ENCODE results near the gene PI16. TPM values are rescaled to one million over a fixed set of nuclear protein-coding genes. Genes with fewer than 3 reads are reported as not detected.

The PI16 gene
- total and polyA plus RNA-seq, 5 donors: 35.0 to 125 (median 48.4) TPM

DNA sequence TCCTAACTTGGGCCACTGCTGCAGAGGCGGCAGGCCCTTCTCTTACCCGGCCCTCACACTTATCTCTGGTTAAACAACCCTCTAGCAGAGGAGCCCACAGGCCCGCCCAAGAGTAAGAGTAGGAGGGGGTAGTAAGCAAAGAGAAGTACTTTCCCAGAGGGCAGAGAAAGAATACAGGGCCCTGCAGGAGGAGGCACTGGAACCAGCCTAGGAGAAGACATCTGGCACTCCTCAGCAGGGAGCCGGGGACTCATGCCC is 21.4 kb downstream of the PI16 start:
- no peaks in the 10 kb centered on the region for H3K9me3 ChIP-seq (ENCODE audit: control insufficient read depth, low read length)
- peaks cover 19% of the 10 kb centered on the region for H3K4me1 ChIP-seq (ENCODE audit: control insufficient read depth, insufficient read depth, low read length)
- 60% methylated on average over 4 of the region's 4 CpGs for WGBS
- DNase-seq (peak in 1 of 3 donors; percentile 60), ATAC-seq (no peak)
- intact Hi-C loops (cut with DNase I): loop anchor here in 2 of 4 donors (5.0 to 10.0 kb wide), 2 partner anchors 71 to 89 kb away; partner anchors contain the start of gene C6orf89 (in 1 of the 2)
- H3K27ac ChIP-seq (ENCODE audit: low read length): peak overlapping the region; percentile 65
- H3K27me3 ChIP-seq (ENCODE audit: control insufficient read depth, insufficient read depth): no peaks in the 10 kb centered on the region
- H3K4me3 ChIP-seq (ENCODE audit: low read length): no peak overlapping the region

DNA sequence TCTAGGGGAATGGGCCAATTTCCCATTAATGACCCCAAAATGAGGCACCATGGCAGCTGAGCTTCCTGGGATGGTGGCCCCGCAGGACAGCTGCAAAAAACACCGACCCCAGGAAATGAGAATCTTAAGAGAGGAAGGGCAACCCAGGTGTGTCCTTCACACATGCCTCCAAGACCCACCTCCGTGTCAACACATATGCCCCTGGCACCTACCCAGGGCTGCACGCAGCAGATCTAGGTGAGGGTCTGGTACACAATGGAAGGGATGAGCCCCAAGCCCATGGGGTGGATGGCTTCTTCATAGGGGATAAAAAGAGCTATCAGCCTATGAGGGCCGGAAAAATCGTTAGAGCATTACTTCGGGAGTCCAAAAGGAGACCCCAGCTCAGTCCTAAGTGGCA is 22.0 kb downstream of the PI16 start:
- Histone ChIP-seq H3K27ac (ENCODE audit: low read length) (peak overlapping the region; percentile 65), H3K9me3 (ENCODE audit: control insufficient read depth, low read length) (no peaks in the 10 kb centered on the region), H3K27me3 (ENCODE audit: control insufficient read depth, insufficient read depth) (no peaks in the 10 kb centered on the region), H3K4me1 (ENCODE audit: control insufficient read depth, insufficient read depth, low read length) (peaks cover 22% of the 10 kb centered on the region), H3K4me3 (ENCODE audit: low read length) (no peak overlapping the region)
- WGBS: 84% methylated on average over 7 of the region's 7 CpGs
- intact Hi-C loops (cut with DNase I): loop anchor here in 2 of 4 donors (5.0 to 10.0 kb wide), 2 partner anchors 72 to 89 kb away; partner anchors contain the start of gene C6orf89 (in 1 of the 2)
- ATAC-seq: no peak
- DNase-seq: no peak

DNA sequence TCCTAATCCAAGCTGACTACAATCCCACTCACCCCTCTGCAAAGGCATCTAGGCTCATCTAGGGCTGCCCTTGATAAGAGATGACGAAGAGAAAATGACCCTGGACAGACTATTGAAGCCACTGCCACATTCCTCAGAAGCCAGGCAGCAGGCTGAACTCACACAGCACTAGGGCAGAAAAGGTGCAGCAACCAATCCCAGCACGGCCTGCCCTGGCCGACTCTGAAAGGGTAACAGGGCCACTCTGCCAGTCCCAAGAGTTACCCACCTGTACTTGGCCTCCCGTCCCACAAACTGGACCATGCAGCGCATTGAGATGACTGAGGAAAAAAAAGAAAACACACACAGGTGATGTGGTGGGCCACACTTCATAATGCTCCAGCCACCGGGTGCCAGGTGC is 22.4 kb downstream of the PI16 start:
- 80% methylated on average over 6 of the region's 6 CpGs for WGBS
- DNase-seq (no peak), ATAC-seq (no peak)
- intact Hi-C loops (cut with DNase I): loop anchor here in 2 of 4 donors (5.0 to 10.0 kb wide), 2 partner anchors 72 to 90 kb away; partner anchors contain the start of gene C6orf89 (in 1 of the 2)
- Histone ChIP-seq H3K4me3 (ENCODE audit: low read length) (no peak overlapping the region), H3K27me3 (ENCODE audit: control insufficient read depth, insufficient read depth) (no peaks in the 10 kb centered on the region), H3K9me3 (ENCODE audit: control insufficient read depth, low read length) (no peaks in the 10 kb centered on the region), H3K27ac (ENCODE audit: low read length) (no peak overlapping the region), H3K4me1 (ENCODE audit: control insufficient read depth, insufficient read depth, low read length) (peaks cover 22% of the 10 kb centered on the region)

DNA sequence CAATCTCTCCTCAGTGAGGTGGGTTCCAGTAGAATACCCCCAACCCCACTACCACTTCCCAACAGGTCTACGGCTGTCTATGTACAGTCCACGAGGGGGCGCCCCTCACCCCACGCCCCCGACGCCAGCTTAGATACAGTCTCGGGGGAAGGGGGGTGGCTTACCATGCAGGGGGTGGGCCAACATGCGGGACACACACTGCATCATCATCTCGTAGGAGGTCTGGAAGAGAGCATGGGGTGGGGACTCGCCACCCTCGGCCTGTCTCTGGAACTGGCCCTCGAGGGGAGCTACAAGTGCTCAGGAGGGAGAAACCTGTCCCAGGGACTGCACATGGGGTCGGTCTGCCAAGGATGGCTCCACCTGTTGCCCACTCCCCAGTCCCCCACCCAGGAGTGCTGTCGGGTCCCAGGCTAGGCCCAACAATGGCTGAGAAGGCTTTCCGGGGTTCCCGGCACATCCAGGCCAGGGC is 23.0 kb downstream of the PI16 start:
- DNase-seq (peak in 2 of 3 donors; percentile 55 to 65), ATAC-seq (no peak)
- Histone ChIP-seq H3K27me3 (ENCODE audit: control insufficient read depth, insufficient read depth) (no peaks in the 10 kb centered on the region), H3K27ac (ENCODE audit: low read length) (no peak overlapping the region), H3K4me3 (ENCODE audit: low read length) (no peak overlapping the region), H3K9me3 (ENCODE audit: control insufficient read depth, low read length) (no peaks in the 10 kb centered on the region), H3K4me1 (ENCODE audit: control insufficient read depth, insufficient read depth, low read length) (peaks cover 22% of the 10 kb centered on the region)
- intact Hi-C loops (cut with DNase I): loop anchor here in 2 of 4 donors (5.0 to 10.0 kb wide), 2 partner anchors 73 to 90 kb away; partner anchors contain the start of gene C6orf89 (in 1 of the 2)
- 69% methylated on average over 16 of the region's 16 CpGs for WGBS

DNA sequence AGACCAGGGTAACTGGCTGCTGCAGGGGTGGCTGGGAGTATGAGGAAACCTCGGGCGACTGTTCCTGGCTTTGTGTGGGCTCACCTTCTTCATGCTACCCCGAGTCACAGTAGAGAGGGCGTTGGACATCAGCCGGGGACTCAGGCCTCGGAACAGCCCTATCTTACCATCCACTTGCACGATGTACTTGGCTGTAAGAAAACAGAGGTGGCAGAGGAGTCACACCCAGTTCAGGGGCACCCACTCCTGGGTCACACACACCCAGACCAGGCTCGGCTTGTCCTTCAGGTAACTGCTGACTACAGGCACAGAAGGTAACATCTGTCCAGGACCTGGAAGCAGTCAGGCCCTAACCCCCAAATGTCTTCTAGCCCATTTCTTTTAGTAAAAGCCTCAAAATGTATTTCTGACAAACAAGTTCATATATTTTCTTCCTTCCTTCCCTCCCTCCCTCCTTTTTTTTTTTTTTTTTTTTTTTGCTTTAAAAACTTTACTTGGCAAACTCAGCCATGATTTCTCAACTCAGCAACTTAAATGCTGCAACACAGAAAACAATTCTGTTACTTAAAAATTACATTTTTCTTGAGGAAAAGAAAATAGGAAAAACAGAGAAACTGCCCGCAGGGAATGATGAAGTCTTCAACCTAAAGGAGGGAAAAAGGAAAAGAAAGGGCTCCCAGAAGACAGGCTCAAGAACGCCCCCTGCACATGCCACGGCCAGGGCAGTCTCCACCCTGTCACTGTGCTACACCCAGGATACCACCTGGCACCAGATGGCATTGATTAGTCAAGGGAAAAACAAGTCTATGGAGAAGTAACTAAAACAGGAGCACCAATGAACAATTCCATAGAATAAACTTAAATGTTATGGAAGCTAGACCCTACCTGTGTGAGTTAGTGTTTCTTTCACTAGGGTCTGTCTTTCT is 24.1 kb downstream of the PI16 start:
- intact Hi-C loops (cut with DNase I): loop anchor here in 2 of 4 donors (5.0 to 10.0 kb wide), 2 partner anchors 74 to 91 kb away; partner anchors contain the start of gene C6orf89 (in 1 of the 2)
- Histone ChIP-seq H3K4me3 (ENCODE audit: low read length) (no peak overlapping the region), H3K27ac (ENCODE audit: low read length) (peak overlapping the region; percentile 33), H3K9me3 (ENCODE audit: control insufficient read depth, low read length) (no peaks in the 10 kb centered on the region), H3K4me1 (ENCODE audit: control insufficient read depth, insufficient read depth, low read length) (peaks cover 18% of the 10 kb centered on the region), H3K27me3 (ENCODE audit: control insufficient read depth, insufficient read depth) (no peaks in the 10 kb centered on the region)
- DNase-seq (no peak), ATAC-seq (no peak)
- WGBS: 75% methylated on average over 11 of the region's 11 CpGs

DNA sequence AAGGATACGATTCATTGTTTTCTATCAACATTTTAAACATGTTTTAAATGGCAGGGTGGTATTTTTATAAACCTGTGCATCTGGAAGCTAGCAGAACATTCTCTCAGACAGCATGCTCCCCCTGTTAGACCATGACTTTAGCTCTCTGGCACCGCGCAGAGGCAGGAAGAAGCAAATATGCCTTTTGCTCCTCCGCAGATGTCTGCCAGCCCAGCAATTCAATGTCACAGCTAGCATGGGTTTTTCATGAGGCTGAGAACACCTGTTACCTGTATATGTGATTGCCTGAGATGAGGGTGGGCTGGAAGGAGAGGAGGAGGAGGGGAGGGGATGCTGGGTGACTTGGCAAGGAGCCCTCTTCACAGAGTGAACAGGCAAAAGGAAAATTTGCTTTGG is 24.8 kb downstream of the PI16 start:
- Histone ChIP-seq H3K27me3 (ENCODE audit: control insufficient read depth, insufficient read depth) (no peaks in the 10 kb centered on the region), H3K9me3 (ENCODE audit: control insufficient read depth, low read length) (no peaks in the 10 kb centered on the region), H3K27ac (ENCODE audit: low read length) (peak overlapping the region; percentile 33), H3K4me1 (ENCODE audit: control insufficient read depth, insufficient read depth, low read length) (peaks cover 24% of the 10 kb centered on the region), H3K4me3 (ENCODE audit: low read length) (no peak overlapping the region)
- intact Hi-C loops (cut with DNase I): loop anchor here in 2 of 4 donors (5.0 to 10.0 kb wide), 2 partner anchors 75 to 92 kb away; partner anchors contain the start of gene C6orf89 (in 1 of the 2)
- ATAC-seq (peak; percentile 38 to 61), DNase-seq (peak; percentile 61 to 76 (median 74))
- WGBS: 25% methylated on average over 4 of the region's 4 CpGs

DNA sequence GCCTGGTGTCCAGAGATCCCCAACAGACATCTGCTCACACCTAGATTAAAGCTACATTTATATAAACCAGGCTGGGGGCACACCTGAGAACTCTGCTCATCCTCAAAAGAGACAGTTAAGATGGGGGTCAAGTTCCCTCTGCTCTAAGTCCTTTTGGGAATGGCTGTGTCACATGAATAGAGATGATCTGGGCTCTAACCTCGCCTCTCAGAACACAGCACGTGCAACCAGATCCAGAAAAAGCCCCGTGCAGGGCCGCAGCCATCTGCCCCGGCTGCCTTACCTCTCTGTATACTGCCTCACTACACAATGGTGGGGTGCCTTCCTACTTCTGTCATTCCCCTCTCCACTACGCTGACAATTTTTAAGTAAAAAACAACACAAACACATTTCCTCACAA is 25.6 kb downstream of the PI16 start:
- WGBS: 44% methylated on average over 6 of the region's 6 CpGs
- H3K27me3 ChIP-seq (ENCODE audit: control insufficient read depth, insufficient read depth): no peaks in the 10 kb centered on the region
- H3K27ac ChIP-seq (ENCODE audit: low read length): peak overlapping the region; percentile 13
- H3K4me3 ChIP-seq (ENCODE audit: low read length): no peak overlapping the region
- intact Hi-C loops (cut with DNase I): loop anchor here in 3 of 4 donors (5.0 to 10.0 kb wide), 2 partner anchors 93 to 215 kb away; partner anchors contain the start of gene C6orf89 (in 2 of the 3)
- H3K9me3 ChIP-seq (ENCODE audit: control insufficient read depth, low read length): no peaks in the 10 kb centered on the region
- ATAC-seq: no peak
- H3K4me1 ChIP-seq (ENCODE audit: control insufficient read depth, insufficient read depth, low read length): peaks cover 27% of the 10 kb centered on the region
- DNase-seq: no peak

DNA sequence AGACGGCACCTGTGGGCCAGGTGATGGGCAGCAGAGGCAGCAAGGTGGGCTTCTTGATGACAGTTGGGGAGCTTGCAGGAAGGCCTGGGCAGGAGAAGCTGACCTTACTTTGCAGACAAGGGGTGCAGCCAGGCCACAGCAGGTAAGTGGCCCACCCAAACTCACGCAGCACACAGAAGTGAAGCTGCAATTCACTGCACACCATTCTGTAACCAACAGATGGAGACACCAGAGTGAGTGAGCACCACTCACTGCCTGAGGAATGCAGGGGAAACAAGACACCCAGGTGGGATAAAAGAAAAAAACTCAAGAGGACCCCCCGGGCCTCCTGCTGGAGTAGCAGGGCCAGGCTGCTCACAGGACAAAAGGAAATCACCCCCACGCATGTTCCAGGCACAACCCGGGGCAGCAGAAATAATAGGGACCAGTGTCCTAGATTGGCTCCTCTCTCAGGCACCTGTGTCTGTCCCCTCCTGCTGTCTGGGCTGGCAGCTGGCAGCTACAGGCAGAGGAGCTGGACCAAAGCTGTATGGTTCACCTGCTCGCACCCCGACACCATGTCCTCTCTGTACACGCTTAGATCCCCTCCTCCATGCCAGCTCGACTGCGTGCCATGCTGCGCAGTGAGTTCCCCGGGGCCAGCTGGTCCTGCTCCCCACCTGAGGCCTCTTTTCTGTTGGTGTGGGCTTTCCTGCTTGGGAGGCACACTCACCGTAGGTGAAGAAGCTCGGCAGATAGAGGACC is 26.5 kb downstream of the PI16 start:
- H3K9me3 ChIP-seq (ENCODE audit: control insufficient read depth, low read length): no peaks in the 10 kb centered on the region
- peaks cover 24% of the 10 kb centered on the region for H3K4me1 ChIP-seq (ENCODE audit: control insufficient read depth, insufficient read depth, low read length)
- DNase-seq (no peak), ATAC-seq (no peak)
- H3K27me3 ChIP-seq (ENCODE audit: control insufficient read depth, insufficient read depth): no peaks in the 10 kb centered on the region
- WGBS: 62% methylated on average over 14 of the region's 14 CpGs
- H3K27ac ChIP-seq (ENCODE audit: low read length): peak overlapping the region; percentile 19
- H3K4me3 ChIP-seq (ENCODE audit: low read length): no peak overlapping the region
- intact Hi-C loops (cut with DNase I): loop anchor here in 3 of 4 donors (5.0 to 10.0 kb wide), 2 partner anchors 94 to 216 kb away; partner anchors contain the start of gene C6orf89 (in 2 of the 3)

DNA sequence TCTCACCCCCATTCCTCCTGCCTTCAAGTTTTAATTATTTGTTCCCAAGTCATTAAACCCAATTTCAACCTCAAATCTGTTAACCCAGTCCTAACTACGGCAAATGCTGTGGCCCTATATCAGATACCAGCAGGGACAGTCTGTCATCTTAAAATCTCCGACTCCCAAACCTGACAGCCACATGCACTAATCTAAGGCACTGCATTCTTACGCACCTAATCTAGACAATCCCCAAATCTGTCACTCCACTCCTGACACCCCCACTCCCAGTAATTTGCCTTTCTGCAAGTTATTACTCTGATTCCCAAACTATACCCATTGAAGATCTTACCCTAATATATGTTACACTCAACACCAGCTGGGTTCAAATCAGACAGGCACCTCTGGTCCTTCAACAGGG is 29.0 kb downstream of the PI16 start:
- Histone ChIP-seq H3K27ac (ENCODE audit: low read length) (no peak overlapping the region), H3K4me3 (ENCODE audit: low read length) (no peak overlapping the region), H3K4me1 (ENCODE audit: control insufficient read depth, insufficient read depth, low read length) (peaks cover 23% of the 10 kb centered on the region), H3K9me3 (ENCODE audit: control insufficient read depth, low read length) (no peaks in the 10 kb centered on the region), H3K27me3 (ENCODE audit: control insufficient read depth, insufficient read depth) (no peaks in the 10 kb centered on the region)
- 73% methylated on average over 3 of the region's 3 CpGs for WGBS
- DNase-seq (no peak), ATAC-seq (no peak)
- intact Hi-C loops (cut with DNase I): loop anchor here in 3 of 4 donors (5.0 to 10.0 kb wide), 2 partner anchors 96 to 219 kb away; partner anchors contain the start of gene C6orf89 (in 2 of the 3)

DNA sequence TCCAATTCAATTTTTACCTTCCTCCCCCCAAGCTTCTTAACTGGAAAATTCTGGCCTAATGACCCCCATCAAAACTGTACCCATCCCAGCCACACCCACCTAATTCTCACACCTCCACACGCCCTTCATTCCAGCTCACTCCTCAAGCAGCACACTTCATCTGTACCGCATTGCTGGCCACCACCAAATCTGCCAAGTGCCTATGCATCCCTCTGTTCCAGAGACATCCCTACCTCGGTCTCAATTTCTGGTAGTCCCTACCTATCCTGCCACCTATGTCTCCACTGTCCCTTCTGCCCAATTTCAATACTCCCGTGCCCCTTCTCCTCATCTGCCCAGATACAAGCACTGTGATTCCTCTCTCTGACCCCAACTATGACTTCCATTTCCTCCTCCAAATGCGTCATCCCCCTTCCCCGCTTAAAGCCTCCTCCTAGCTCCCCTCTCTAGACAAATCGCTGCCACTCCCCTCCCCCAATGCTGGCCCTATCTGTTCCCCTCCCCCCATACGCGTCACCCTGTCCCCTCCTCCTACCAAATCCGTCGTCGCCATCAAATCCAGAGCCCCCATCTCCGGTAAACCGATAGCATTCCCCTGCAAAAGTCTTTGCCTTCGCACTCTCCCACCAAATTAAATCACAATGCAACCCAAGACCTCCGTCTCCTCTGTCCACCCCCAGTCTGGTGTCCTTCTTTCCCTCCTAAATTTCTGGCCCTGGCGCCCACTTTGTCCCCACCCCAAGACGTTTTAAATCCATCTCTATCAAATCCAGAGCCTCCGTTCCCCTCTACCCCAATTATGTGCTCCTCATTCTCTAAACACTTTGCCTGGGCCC is 30.3 kb downstream of the PI16 start:
- H3K4me3 ChIP-seq (ENCODE audit: low read length): peak overlapping the region; percentile 88
- WGBS: 4% methylated on average over 19 of the region's 19 CpGs
- peak in 1 of 2 donors; percentile 52 for ATAC-seq
- peak overlapping the region; percentile 83 for H3K27ac ChIP-seq (ENCODE audit: low read length)
- H3K9me3 ChIP-seq (ENCODE audit: control insufficient read depth, low read length): no peaks in the 10 kb centered on the region
- intact Hi-C loops (cut with DNase I): loop anchor here in 3 of 4 donors (5.0 to 10.0 kb wide), 2 partner anchors 97 to 220 kb away; partner anchors contain the start of gene C6orf89 (in 2 of the 3)
- DNase-seq: peak; percentile 74 to 84 (median 79)
- H3K4me1 ChIP-seq (ENCODE audit: control insufficient read depth, insufficient read depth, low read length): peaks cover 20% of the 10 kb centered on the region
- H3K27me3 ChIP-seq (ENCODE audit: control insufficient read depth, insufficient read depth): no peaks in the 10 kb centered on the region

All from right cardiac atrium (tissue), 5 donors.